ENCODE results near the gene COMMD1.
A peak's percentile ranks its signal among the peaks of the same experiment; 100 is the strongest.
"Not testable (repeated sequence)": the region's sequence is repeated elsewhere in the genome, so short reads cannot be mapped to it uniquely, and the experiment has no call there.

The COMMD1 gene

GRCh38 chr2:61905372-61906185 lies at the start of gene COMMD1:
TSS of gene COMMD1 (plus strand) at chr2:61905674. CDS start at chr2:61905679, 5 bp downstream.
- peak; percentile 63 to 67 for DNase-seq (ENCODE audit: low read depth in 1 of 2, low spot score in 1 of 2)

DNA sequence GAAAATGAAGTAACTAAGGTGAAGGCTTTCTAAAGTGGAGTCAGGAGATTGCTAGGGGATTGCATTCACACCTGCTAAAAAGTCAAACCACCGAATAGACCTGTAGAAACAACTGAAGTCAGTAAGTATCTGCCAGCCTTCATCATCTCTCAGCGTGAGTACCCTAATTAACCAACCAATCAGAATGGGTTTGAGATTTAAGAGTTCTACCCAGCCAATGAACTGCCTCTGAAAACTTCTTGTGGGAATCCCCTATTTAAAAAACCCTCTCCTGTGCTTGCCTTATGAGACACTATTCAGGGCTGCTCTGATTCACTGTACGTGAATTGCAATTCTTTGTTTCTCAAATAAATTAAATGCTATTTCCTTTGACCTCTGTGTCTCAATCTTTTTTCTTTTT lies 48.2 kb upstream of the COMMD1 start:
- DNase-seq (ENCODE audit: low read depth in 1 of 2, low spot score in 1 of 2), result no peak

DNA sequence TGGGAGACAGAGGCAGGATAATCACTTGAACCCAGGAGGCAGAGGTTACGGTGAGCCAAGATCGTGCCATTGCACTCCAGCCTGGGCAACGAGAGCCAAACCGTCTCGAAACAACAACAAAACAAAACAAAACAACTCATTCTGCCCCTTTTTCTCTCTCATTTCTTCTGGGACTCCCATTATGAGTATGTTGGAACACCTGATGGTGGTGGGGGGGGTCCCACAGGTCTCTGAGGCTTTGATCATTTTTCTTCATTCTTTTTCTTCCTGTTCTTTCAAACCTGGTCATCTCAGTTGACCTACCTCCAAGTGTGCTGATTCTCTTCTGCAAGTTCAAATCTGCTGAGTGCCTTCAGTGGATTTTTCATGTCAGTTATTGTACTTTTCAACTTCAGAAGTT lies 43.4 kb upstream of the COMMD1 start:
- DNase-seq (ENCODE audit: low read depth in 1 of 2, low spot score in 1 of 2), result no peak

DNA sequence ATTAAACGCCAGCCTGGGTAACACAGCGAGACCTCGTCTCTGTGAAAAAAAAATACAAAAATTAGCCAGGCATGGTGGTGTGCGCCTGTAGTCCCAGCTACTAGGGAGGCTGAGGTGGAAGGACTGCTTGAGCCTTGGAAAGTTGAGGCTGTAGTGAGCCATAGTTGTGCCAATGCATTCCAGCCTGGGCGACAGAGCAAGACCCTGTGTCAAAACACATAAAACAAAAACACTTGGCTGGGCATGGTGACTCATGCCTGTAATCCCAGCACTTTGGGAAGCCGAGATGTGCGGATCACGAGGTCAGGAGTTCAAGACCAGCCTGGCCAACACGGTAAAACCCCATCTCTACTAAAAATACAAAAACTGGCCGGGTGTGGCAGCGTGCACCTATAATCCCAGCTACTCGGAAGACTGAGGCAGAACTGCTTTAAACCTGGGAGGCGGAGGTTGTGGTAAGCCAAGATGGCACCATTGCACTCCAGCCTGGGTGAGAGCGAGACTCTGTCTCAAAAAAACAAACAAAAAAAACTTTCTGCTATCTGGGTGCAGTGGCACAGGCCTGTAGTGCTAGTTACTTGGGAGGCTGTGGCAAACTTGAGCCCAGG lies 38.9 kb upstream of the COMMD1 start:
- DNase-seq (ENCODE audit: low read depth in 1 of 2, low spot score in 1 of 2), result not testable (repeated sequence)

DNA sequence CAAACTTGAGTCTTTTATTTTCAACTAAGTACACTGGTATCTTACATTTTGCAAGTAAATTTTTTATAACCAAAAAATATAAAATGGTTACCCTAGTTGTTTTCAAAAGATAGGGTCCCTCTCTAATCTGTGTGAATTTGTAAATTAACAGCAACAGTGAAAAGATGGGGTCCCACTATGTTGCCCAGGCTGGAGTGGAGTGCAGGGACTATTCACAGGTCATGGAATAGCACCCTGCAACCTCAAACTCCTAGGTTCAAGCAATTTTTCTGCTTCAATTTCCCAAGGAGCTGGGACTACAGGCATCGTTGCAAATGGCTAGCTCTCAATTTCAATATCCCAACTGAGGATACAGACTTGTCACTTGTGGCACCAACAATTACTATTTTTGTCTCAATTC lies 29.1 kb upstream of the COMMD1 start:
- DNase-seq (ENCODE audit: low read depth in 1 of 2, low spot score in 1 of 2), result no peak

DNA sequence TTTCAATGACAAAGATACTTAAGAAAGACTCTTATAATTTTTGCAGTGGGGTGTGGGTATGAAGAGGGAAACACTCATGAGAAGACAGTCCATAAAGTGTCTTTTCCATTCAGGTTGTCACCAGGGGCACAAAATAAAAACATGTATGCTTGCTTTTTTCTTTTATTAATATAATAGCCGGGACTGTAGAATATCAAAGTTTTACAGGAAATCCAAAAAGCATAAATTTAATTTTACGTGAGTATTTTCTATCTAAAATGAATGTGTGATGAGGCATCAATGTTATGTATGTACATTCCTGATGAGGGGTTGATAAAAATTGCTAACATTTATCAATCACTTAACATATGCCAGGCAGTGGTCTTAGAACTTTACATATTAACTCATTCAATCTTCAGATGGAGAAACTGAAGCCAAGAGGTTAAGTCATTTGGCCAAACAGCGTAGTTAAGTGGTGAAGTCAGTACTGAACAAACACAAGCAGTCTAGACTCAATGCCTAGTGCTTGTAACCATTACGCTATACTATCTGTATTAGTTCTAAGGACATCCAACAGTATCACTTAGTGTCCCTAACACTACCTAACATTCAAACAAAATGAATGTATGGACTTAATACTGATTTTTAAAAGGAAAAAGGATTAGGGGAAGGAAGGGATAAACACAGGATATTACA lies 27.8 kb upstream of the COMMD1 start:
- DNase-seq (ENCODE audit: low read depth in 1 of 2, low spot score in 1 of 2), result no peak

GRCh38 chr2:61878761-61879160 lies 26.7 kb upstream of the COMMD1 start:
- no peak for DNase-seq (ENCODE audit: low read depth in 1 of 2, low spot score in 1 of 2)

- not testable (repeated sequence) for DNase-seq (ENCODE audit: low read depth in 1 of 2, low spot score in 1 of 2)
Measured at GRCh38 chr2:61879351-61879750, 26.1 kb upstream of the COMMD1 start.

- DNase-seq (ENCODE audit: low read depth in 1 of 2, low spot score in 1 of 2), result no peak
Measured at GRCh38 chr2:61882850-61883249, 22.6 kb upstream of the COMMD1 start.

GRCh38 chr2:61885896-61886603 lies 19.4 kb upstream of the COMMD1 start:
- no peak for DNase-seq (ENCODE audit: low read depth in 1 of 2, low spot score in 1 of 2)

GRCh38 chr2:61887717-61888266 lies 17.7 kb upstream of the COMMD1 start:
- DNase-seq (ENCODE audit: low read depth in 1 of 2, low spot score in 1 of 2), result no peak

DNA sequence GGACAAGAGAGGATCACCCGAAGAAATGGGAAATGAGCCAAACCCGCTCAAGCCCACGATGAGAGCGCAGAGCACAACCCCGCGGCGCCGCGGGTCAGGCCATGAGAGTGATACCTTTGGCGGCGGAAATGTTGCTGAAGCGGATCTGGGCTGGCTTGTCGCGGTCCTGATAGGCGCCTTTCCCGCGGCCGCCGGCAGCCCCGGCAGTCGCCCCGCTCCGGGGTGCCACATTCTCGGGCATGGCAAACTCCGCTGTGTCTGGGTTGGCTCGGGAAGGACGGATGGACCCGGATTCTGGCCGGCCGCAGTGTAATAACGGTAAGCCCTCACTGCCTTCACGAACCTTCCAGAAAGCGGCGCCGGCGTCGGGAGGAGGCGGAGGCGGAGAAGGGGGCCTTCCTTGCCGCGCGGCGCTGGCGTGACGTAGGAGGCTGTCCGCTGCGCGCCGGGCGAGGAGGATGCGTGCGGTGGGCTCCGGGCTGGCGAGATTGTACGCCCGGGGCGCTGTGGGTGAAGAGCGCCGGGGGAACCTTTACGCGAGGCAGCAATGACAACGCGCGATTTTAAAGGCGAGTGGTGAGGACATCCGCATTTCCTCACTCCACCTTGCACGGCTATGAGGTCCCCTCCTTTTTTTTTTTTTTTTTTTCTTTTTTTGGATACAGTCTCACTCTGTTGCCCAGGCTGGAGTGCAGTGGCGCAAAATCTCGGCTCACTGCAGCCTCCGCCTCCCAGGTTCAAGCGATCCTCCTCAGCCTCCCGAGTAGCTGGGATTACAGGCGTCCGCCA lies 17.0 kb upstream of the COMMD1 start, which contains the start of gene CCT4:
Gene CCT4, minus strand, starts transcription at position 390 of the 789 bp plus-strand sequence. Its CDS starts 149 bp downstream, at position 241.
- DNase-seq (ENCODE audit: low read depth in 1 of 2, low spot score in 1 of 2), result peak; percentile 87

DNA sequence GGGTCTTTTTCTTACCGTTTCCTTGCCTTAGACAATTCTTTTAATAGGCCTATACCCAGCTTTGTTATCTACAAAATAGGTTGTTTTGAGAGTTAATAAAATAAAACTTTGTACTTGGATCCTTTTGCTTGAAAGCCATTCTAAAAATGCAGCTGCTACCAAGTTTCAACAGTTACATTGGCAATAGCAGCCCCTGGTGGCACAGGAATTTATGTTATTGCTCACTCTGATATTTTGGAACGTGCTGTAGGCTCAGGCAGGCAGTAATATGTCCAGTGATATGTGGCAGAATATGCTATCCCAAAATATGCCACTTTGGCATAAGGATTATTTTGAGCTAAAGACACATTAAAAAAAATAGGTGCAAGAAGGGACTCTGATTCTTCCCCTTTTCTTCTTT lies 6.7 kb upstream of the COMMD1 start:
- no peak for DNase-seq (ENCODE audit: low read depth in 1 of 2, low spot score in 1 of 2)

DNA sequence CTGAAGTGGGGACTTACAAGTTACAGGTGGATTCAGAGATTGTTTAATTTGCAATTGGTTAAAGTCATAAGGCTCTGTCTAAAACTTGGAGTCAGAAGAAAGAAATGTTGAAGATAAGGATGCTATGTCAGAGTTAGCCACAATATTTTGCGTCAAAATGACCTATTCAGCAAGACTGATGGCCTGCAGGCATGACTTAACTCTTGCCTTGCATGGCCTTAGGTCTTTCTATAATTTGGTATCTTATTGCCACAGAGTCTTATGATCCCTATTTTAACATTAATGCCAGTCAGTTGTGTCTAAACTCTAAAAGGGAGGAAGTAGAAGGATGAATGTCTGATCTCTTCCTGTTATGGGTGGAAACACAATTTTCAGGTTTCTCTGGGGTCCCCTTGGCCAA lies 5.2 kb upstream of the COMMD1 start:
- DNase-seq (ENCODE audit: low read depth in 1 of 2, low spot score in 1 of 2), result no peak

DNA sequence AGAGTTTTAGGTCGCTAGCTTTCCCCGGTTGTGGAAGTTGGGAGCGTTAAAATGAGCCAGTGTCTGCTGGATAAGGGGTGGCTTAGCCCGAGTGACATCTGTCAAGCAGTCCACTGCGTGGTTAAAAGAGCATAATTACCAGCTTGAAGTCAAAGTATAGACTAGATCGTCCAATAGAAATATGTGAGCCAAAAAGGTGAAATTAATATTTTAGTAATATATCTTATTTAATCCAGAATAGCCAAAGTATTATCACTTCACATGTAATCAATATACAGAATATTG lies 654 bp downstream of the COMMD1 start:
- DNase-seq (ENCODE audit: low read depth in 1 of 2, low spot score in 1 of 2), result no peak

DNA sequence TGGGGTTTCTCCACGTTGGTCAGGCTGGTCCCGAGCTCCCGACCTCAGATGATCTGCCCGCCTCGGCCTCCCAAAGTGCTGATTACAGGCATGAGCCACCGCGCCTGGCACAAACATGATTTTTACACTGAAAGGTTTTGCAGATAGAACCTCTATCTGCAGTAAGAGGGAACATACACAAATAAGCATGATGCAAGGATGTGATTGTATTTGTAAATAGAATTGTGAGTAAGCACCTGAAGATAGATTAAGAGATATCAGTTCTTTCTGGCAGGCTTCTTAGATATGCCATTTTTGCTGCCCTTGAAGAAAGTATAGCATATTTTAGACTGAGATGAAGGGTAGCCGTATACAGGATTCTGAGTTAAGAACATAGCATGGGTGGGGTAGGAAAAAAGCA lies 3.6 kb downstream of the COMMD1 start:
- DNase-seq (ENCODE audit: low read depth in 1 of 2, low spot score in 1 of 2), result no peak

- DNase-seq (ENCODE audit: low read depth in 1 of 2, low spot score in 1 of 2), result no peak
Measured at GRCh38 chr2:61910603-61911002, 5.1 kb downstream of the COMMD1 start.

DNA sequence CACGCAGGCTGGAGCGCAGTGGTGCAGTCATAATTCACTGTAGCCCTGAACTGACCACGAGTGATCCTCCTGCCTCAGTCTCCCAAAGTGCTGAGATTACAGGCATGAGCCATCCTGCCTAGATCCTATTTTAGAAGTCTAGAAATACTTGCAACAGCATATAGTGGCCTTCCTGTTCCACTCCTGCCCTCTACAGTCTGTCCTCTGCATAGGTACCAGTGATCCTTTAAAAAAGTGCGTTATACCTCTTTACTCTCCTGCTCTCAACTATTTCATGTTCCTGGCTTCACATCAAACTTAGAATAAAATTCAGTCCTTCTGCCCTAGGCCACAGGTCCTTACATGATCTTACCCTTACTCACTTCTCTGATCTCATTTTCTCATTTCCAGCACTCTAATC lies 6.0 kb downstream of the COMMD1 start:
- DNase-seq (ENCODE audit: low read depth in 1 of 2, low spot score in 1 of 2), result no peak

DNA sequence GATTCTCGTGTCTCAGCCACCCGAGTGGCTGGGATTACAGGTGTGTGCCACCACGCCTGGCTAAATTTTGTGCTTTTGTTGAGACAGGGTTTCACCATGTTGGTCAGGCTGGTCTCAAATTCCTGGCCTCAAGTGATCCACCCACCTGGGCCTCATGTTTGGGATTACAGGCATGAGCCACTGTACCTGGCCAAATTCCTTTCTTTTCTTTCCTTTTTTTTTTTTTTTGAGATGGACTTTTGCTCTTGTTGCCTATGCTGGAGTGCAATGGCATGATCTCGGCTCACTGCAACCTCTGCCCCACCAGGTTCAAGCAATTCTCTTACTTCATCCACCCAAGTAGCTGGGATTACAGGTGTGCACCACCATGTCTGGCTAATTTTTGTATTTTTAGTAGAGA lies 9.3 kb downstream of the COMMD1 start:
- DNase-seq (ENCODE audit: low read depth in 1 of 2, low spot score in 1 of 2), result not testable (repeated sequence)

- DNase-seq (ENCODE audit: low read depth in 1 of 2, low spot score in 1 of 2), result no peak
Measured at GRCh38 chr2:61920548-61920947, 15.1 kb downstream of the COMMD1 start.

- DNase-seq (ENCODE audit: low read depth in 1 of 2, low spot score in 1 of 2), result no peak
Measured at GRCh38 chr2:61922714-61923113, 17.2 kb downstream of the COMMD1 start.

Data from activated T-helper 1 cell treated with anti-CD3 and anti-CD28 coated beads, Interleukin-2, amount 50 U/mL, for 16 hours (primary cell).